Esophagus muscularis mucosa (tissue), 3 donors: ENCODE data around the gene ACR.

Experiments used
- POLR2A ChIP-seq: fragments of 450-650 bp; IDR thresholded peaks from one replicate; pipeline ENCODE4 v1.6.1; 2017; ENCODE audit warnings: antibody characterized with exemption, moderate library complexity, mild to moderate bottlenecking, low read depth
- POLR2AphosphoS5 ChIP-seq, 2 donors: sonication (generic); formaldehyde crosslinking; IDR thresholded peaks; one replicate each; pipeline ENCODE4 v1.6.1; 2017; ENCODE audit warnings: antibody characterized with exemption in 2 of 2
- TF ChIP-seq, protein P1 (sequence below), 3 experiments: fragments of 200-600 bp in 2 of 3; fragments of 450-650 bp in 1 of 3; sonication (generic) in 2 of 3; IDR thresholded peaks; one replicate each; pipeline ENCODE4 v1.5.1; 2017 to 2019; ENCODE audit warnings: antibody characterized with exemption in 3 of 3, mild to moderate bottlenecking in 2 of 3, moderate library complexity in 1 of 3

DNA sequence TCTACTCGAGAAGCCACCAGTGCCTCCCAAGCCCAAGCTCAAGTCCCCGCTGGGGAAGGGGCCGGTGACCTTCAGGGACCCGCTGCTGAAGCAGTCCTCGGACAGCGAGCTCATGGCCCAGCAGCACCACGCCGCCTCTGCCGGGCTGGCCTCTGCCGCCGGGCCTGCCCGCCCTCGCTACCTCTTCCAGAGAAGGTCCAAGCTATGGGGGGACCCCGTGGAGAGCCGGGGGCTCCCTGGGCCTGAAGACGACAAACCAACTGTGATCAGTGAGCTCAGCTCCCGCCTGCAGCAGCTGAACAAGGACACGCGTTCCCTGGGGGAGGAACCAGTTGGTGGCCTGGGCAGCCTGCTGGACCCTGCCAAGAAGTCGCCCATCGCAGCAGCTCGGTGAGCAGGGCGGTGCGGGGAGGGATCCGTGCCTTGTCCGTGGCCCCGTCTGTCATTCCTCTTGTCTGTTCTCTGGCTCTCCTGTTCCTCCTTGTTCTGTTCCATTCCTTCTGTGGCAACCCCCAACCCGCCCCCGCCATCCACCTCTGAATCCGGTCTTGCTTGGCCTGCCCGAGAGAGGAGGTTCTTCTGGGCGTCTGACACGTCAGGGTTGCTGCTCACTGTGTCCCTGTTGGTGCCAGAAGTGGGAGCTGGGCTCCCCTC, 15.8 kb upstream of the ACR start:
- TF ChIP-seq, protein P1, sequence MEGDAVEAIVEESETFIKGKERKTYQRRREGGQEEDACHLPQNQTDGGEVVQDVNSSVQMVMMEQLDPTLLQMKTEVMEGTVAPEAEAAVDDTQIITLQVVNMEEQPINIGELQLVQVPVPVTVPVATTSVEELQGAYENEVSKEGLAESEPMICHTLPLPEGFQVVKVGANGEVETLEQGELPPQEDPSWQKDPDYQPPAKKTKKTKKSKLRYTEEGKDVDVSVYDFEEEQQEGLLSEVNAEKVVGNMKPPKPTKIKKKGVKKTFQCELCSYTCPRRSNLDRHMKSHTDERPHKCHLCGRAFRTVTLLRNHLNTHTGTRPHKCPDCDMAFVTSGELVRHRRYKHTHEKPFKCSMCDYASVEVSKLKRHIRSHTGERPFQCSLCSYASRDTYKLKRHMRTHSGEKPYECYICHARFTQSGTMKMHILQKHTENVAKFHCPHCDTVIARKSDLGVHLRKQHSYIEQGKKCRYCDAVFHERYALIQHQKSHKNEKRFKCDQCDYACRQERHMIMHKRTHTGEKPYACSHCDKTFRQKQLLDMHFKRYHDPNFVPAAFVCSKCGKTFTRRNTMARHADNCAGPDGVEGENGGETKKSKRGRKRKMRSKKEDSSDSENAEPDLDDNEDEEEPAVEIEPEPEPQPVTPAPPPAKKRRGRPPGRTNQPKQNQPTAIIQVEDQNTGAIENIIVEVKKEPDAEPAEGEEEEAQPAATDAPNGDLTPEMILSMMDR (IDR thresholded peaks at IDR 0.05) = no peak
- TF ChIP-seq POLR2AphosphoS5 (IDR thresholded peaks at IDR 0.05) = no peak
- TF ChIP-seq POLR2A = no peak
